ENCODE data around the gene TIMM13.

TIMM13 gene

GRCh38 chr19:2443116-2443784 is 15.9 kb upstream of the TIMM13 start:
- no peak overlapping the region for H3K4me3 ChIP-seq (ENCODE audit: low read depth, low read length)
- TF ChIP-seq CTCF (IDR thresholded peaks at IDR 0.05; ENCODE audit: low read depth, low read length): no peak

- no peak for TF ChIP-seq CTCF (IDR thresholded peaks at IDR 0.05; ENCODE audit: low read depth, low read length)
- no peak overlapping the region for H3K4me3 ChIP-seq (ENCODE audit: low read depth, low read length)
These were observed 13.8 kb upstream of the TIMM13 start for GRCh38 chr19:2441096-2441752.

- H3K4me3 ChIP-seq (ENCODE audit: low read depth, low read length): no peak overlapping the region
- TF ChIP-seq CTCF (IDR thresholded peaks at IDR 0.05; ENCODE audit: low read depth, low read length): no peak
These were observed 13.1 kb upstream of the TIMM13 start for GRCh38 chr19:2440515-2440914.

- no peak overlapping the region for H3K4me3 ChIP-seq (ENCODE audit: low read depth, low read length)
- no peak for TF ChIP-seq CTCF (IDR thresholded peaks at IDR 0.05; ENCODE audit: low read depth, low read length)
These were observed 10.8 kb upstream of the TIMM13 start for GRCh38 chr19:2438178-2438577.

GRCh38 chr19:2436926-2437325 is 9.5 kb upstream of the TIMM13 start:
- H3K4me3 ChIP-seq (ENCODE audit: low read depth, low read length): no peak overlapping the region
- no peak for TF ChIP-seq CTCF (IDR thresholded peaks at IDR 0.05; ENCODE audit: low read depth, low read length)

- no peak for TF ChIP-seq CTCF (IDR thresholded peaks at IDR 0.05; ENCODE audit: low read depth, low read length)
- no peak overlapping the region for H3K4me3 ChIP-seq (ENCODE audit: low read depth, low read length)
These were observed 9.0 kb upstream of the TIMM13 start for GRCh38 chr19:2436384-2436783.

GRCh38 chr19:2434721-2435265 is 7.4 kb upstream of the TIMM13 start:
- no peak for TF ChIP-seq CTCF (IDR thresholded peaks at IDR 0.05; ENCODE audit: low read depth, low read length)
- no peak overlapping the region for H3K4me3 ChIP-seq (ENCODE audit: low read depth, low read length)
